Prostate gland (tissue), 2 donors: ENCODE data around the gene MAGED2.

Experiments
- POLR2A ChIP-seq: fragments of 450-650 bp; IDR thresholded peaks from one replicate; pipeline ENCODE4 v1.6.1; 2016; ENCODE audit warnings: antibody characterized with exemption, mild to moderate bottlenecking
- TF ChIP-seq, protein P1 (sequence below), 4 experiments: fragments of 200-600 bp in 2 of 4; fragments of 450-650 bp in 2 of 4; sonication (generic) in 2 of 4; IDR thresholded peaks; 1 replicate in 3 of 4; 2 replicates in 1 of 4; pipeline ENCODE4 v1.5.1; 2016 to 2019; ENCODE audit warnings: antibody characterized with exemption in 4 of 4, mild to moderate bottlenecking in 2 of 4, moderate library complexity in 2 of 4

GRCh38 chrX:54865208-54865607 is 57.7 kb downstream of the MAGED2 start:
- no peak for TF ChIP-seq POLR2A
- TF ChIP-seq, protein P1, sequence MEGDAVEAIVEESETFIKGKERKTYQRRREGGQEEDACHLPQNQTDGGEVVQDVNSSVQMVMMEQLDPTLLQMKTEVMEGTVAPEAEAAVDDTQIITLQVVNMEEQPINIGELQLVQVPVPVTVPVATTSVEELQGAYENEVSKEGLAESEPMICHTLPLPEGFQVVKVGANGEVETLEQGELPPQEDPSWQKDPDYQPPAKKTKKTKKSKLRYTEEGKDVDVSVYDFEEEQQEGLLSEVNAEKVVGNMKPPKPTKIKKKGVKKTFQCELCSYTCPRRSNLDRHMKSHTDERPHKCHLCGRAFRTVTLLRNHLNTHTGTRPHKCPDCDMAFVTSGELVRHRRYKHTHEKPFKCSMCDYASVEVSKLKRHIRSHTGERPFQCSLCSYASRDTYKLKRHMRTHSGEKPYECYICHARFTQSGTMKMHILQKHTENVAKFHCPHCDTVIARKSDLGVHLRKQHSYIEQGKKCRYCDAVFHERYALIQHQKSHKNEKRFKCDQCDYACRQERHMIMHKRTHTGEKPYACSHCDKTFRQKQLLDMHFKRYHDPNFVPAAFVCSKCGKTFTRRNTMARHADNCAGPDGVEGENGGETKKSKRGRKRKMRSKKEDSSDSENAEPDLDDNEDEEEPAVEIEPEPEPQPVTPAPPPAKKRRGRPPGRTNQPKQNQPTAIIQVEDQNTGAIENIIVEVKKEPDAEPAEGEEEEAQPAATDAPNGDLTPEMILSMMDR (IDR thresholded peaks at IDR 0.05), result no peak
